ENCODE data around the gene MCTP1. TPM values are rescaled to one million over a fixed set of nuclear protein-coding genes. Genes with fewer than 3 reads are reported as not detected.

The MCTP1 gene
- total RNA-seq, 1 experiment from 2014 or later: 2.5 TPM

DNA sequence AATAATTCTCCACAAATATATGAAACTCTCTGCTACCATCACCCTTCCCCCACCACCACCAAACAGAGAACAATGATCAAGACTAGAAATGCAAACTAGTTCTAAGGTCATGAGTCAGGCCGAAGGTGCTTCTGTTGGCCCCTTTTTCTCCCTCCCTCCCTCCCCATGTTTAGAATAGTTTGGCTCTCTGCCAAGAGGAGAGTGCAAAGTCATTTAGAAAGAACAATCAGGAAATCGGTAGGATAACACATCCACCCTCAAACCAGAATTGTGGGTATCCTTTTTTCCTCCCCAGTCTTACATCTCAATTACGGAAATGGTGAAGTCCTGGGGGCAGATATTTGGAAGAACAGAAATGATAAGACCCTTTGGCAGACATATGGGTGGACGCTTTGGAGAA lies 496.4 kb downstream of the MCTP1 start:
- Histone ChIP-seq H2BK120ac (ENCODE audit: low read depth, low read length, poor library complexity, severe bottlenecking) (no peak overlapping the region), H3K4me2 (ENCODE audit: insufficient read depth, insufficient read length, low read length) (no peak overlapping the region), H3K14ac (ENCODE audit: insufficient read depth, low read length) (no peak overlapping the region), H3K23me2 (ENCODE audit: insufficient read length, low read depth, low read length, poor library complexity, severe bottlenecking) (no peaks in the 10 kb centered on the region), H2BK12ac (ENCODE audit: insufficient read length, low read depth, low read length) (no peak overlapping the region), H4K91ac (ENCODE audit: insufficient read length, low read depth, low read length) (no peak overlapping the region), H2BK5ac (ENCODE audit: insufficient read length, low read length) (no peak overlapping the region), H3K23ac (ENCODE audit: insufficient read length, low read depth, low read length) (no peak overlapping the region), H3K79me2 (ENCODE audit: insufficient read depth, low read length) (no peaks in the 10 kb centered on the region), H3K18ac (ENCODE audit: insufficient read length, low read depth, low read length) (no peak overlapping the region), H3T11ph (ENCODE audit: low read length) (no peak overlapping the region), H4K8ac (replicated peaks; ENCODE audit: insufficient read length, low read depth, low read length) (no peak overlapping the region), H2AK5ac (ENCODE audit: insufficient read length, low read length) (no peak overlapping the region), H3K79me1 (ENCODE audit: insufficient read depth, low read depth, low read length, poor library complexity, severe bottlenecking) (no peaks in the 10 kb centered on the region), H4K20me1 (ENCODE audit: control insufficient read depth, insufficient read depth, insufficient read length) (no peaks in the 10 kb centered on the region), H3K27ac (ENCODE audit: insufficient read length, low read depth, low read length) (no peak overlapping the region), H3K9me3 (ENCODE audit: control insufficient read depth, low read depth, low read length) (no peaks in the 10 kb centered on the region), H2AFZ (ENCODE audit: low read length) (no peak overlapping the region), H2BK15ac (ENCODE audit: low read depth, low read length) (no peak overlapping the region), H2BK20ac (ENCODE audit: low read depth, low read length, poor library complexity, severe bottlenecking) (no peak overlapping the region), H3K9ac (ENCODE audit: extremely low read depth, insufficient read length, low read length) (no peak overlapping the region), H3K56ac (ENCODE audit: insufficient read length, low read depth, low read length) (no peak overlapping the region), H3K4me1 (ENCODE audit: insufficient read depth, low read length) (no peaks in the 10 kb centered on the region; the same call in 1 of the 2 replicates), H3K27me3 (ENCODE audit: insufficient read depth, low read length) (no peaks in the 10 kb centered on the region), H3K4ac (ENCODE audit: low read depth, low read length) (no peak overlapping the region), H4K5ac (ENCODE audit: insufficient read length, low read depth, low read length) (no peak overlapping the region)
- TF ChIP-seq CTCF (conservative IDR thresholded peaks at IDR 0.05): no peak
- no peak for DNase-seq
- WGBS (ENCODE audit: extremely low coverage, insufficient read length, low lambda C conversion rate): no CpG with 5 or more reads among the region's 4 CpGs
- peaks cover 6 to 10% of the 10 kb centered on the region in 2 experiments for H3K4me1 Mint-ChIP-seq
- no peak overlapping the region for H3K27ac Mint-ChIP-seq
- no peaks in the 10 kb centered on the region for H3K27me3 Mint-ChIP-seq (ENCODE audit: low read depth)
- no peaks in the 10 kb centered on the region for H3K36me3 Mint-ChIP-seq (ENCODE audit: insufficient read depth in 1 of 3, low read depth in 3 of 3)
- H3K9me3 Mint-ChIP-seq: no peaks in the 10 kb centered on the region
- H3K4me3 Mint-ChIP-seq: no peak overlapping the region

All from H9 (cell line).